GM12878 (cell line): ENCODE results near the gene TACC2. TPM values are rescaled to one million over a fixed set of nuclear protein-coding genes. Genes with fewer than 3 reads are reported as not detected.

ENCODE experiments used
- BHLHE40 ChIP-seq, 2 experiments: fragments of 450-650 bp in 1 of 2; IDR thresholded peaks; 2 replicates each; pipeline ENCODE4 v1.6.1; 2011 to 2017; ENCODE audit warnings: low read depth in 2 of 2, borderline replicate concordance in 1 of 2, improper control_type of control experiment in 1 of 2, low read length in 1 of 2, mild to moderate bottlenecking in 1 of 2
- EED ChIP-seq: sonication (generic); IDR thresholded peaks from 2 replicates; pipeline ENCODE4 v1.6.1; 2016; ENCODE audit warnings: antibody characterized with exemption, low read depth
- KDM1A ChIP-seq: fragments of 200-600 bp; sonication (generic); IDR thresholded peaks from 2 replicates; pipeline ENCODE4 v1.6.1; 2016; ENCODE audit warnings: borderline replicate concordance
- KLF5 ChIP-seq: fragments of 450-650 bp; IDR thresholded peaks from 2 replicates; pipeline ENCODE4 v1.6.1; 2014; ENCODE audit warnings: mild to moderate bottlenecking; ENCODE audit not compliant: partially characterized antibody
- RELB ChIP-seq: fragments of 450-650 bp; IDR thresholded peaks from 2 replicates; pipeline ENCODE4 v1.6.1; 2017; ENCODE audit warnings: low read depth, mild to moderate bottlenecking, moderate library complexity
- SIX5 ChIP-seq: IDR thresholded peaks from 2 replicates; pipeline ENCODE4 v1.6.1; 2011; ENCODE audit warnings: mild to moderate bottlenecking, low read depth, low read length, moderate library complexity; ENCODE audit not compliant: severe bottlenecking
- ZNF687 ChIP-seq: fragments of 450-650 bp; IDR thresholded peaks from 2 replicates; pipeline ENCODE4 v1.6.1; 2017; ENCODE audit warnings: mild to moderate bottlenecking, moderate library complexity
- polyA plus RNA-seq, 11 experiments: library from polyadenylated mRNA; depleted of rRNA in 4 of 11; unstranded in 6 of 11; stranded (reverse) in 5 of 11; fragments of >200 nt; fragmentation: Nextera tagmentation in 4 of 11; fragmentation: Illumina TruSeq in 1 of 11; extraction: Ambion mirVana in 4 of 11; extraction: Trizol in 1 of 11; gene quantifications; 1 replicate in 1 of 11; 2 replicates in 10 of 11; pipeline versions ENCODE4 v1.2.1 to v1.2.3, GENCODE V29; 2011 to 2016; ENCODE audit warnings: inconsistent platforms in 2 of 11, missing spikeins in 2 of 11, low read depth in 1 of 11
- total RNA-seq, 4 experiments: library from RNA; depleted of rRNA in 3 of 4; stranded (reverse); fragments of >200 nt in 3 of 4; fragmentation: Illumina TruSeq in 1 of 4; extraction: Trizol in 1 of 4; gene quantifications; 2 replicates each; pipeline versions ENCODE4 v1.2.1 to v1.2.3, GENCODE V29; 2013 to 2021
- TF ChIP-seq, protein P1 (sequence below): fragments of 450-650 bp; formaldehyde crosslinking; IDR thresholded peaks from 2 replicates; pipeline ENCODE4 v1.4.0; 2022; ENCODE audit warnings: mild to moderate bottlenecking, moderate library complexity
- TF ChIP-seq, protein P2 (sequence below): IDR thresholded peaks from 2 replicates; pipeline ENCODE4 v1.6.1; 2011; ENCODE audit warnings: low read depth, mild to moderate bottlenecking, low read length, moderate library complexity, borderline replicate concordance; ENCODE audit errors: extremely low read depth

The TACC2 gene
- total and polyA plus RNA-seq, 10 of the 15 experiments (the other 5 are each of a cell fraction or from before 2014, with no cell fraction given): 0.07 to 0.64 (median 0.13) TPM; not detected in 5

GRCh38 chr10:122288262-122288661, 299.3 kb downstream of the TACC2 start (continued):
- TF ChIP-seq KLF5: no peak
- no peak for TF ChIP-seq ZNF687
- TF ChIP-seq, protein P1, sequence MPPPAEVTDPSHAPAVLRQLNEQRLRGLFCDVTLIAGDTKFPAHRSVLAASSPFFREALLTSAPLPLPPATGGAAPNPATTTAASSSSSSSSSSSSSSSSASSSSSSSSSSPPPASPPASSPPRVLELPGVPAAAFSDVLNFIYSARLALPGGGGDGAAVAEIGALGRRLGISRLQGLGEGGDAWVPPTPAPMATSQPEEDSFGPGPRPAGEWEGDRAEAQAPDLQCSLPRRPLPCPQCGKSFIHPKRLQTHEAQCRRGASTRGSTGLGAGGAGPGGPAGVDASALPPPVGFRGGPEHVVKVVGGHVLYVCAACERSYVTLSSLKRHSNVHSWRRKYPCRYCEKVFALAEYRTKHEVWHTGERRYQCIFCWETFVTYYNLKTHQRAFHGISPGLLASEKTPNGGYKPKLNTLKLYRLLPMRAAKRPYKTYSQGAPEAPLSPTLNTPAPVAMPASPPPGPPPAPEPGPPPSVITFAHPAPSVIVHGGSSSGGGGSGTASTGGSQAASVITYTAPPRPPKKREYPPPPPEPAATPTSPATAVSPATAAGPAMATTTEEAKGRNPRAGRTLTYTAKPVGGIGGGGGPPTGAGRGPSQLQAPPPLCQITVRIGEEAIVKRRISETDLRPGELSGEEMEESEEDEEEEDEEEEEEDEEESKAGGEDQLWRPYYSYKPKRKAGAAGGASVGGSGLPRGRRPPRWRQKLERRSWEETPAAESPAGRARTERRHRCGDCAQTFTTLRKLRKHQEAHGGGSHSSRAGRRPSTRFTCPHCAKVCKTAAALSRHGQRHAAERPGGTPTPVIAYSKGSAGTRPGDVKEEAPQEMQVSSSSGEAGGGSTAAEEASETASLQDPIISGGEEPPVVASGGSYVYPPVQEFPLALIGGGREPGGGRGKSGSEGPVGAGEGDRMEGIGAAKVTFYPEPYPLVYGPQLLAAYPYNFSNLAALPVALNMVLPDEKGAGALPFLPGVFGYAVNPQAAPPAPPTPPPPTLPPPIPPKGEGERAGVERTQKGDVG (CRISPR knock-in tag): no peak
- TF ChIP-seq, protein P2, sequence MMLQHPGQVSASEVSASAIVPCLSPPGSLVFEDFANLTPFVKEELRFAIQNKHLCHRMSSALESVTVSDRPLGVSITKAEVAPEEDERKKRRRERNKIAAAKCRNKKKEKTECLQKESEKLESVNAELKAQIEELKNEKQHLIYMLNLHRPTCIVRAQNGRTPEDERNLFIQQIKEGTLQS: no peak
- TF ChIP-seq SIX5: no peak
- no peak for TF ChIP-seq EED
- no peak for TF ChIP-seq KDM1A
- no peak for TF ChIP-seq BHLHE40 (IDR thresholded peaks at IDR 0.05; ENCODE audit: borderline replicate concordance in 1 of 2, low read depth in 2 of 2, low read length in 1 of 2)
- TF ChIP-seq RELB: no peak
- TF ChIP-seq, all 136 proteins: peak for 0
